HEK293T (cell line): ENCODE measurements around the gene MUC5B.

Experiments used
- CTCF ChIA-PET: fragments of 350-600 bp; formaldehyde crosslinking; extraction: SDS; loops from one replicate; lab custom pipeline; 2021; ENCODE audit warnings: antibody characterized with exemption, inconsistent platforms; lab: Yijun Ruan, JAX
- POLR2A ChIA-PET: fragments of 350-600 bp; formaldehyde crosslinking; extraction: SDS; loops from one replicate; lab custom pipeline; 2020; ENCODE audit warnings: antibody characterized with exemption, inconsistent platforms; lab: Yijun Ruan, JAX
- DNase-seq: peaks from one replicate; pipeline ENCODE4 v3.0.0; 2012; ENCODE audit warnings: mixed read lengths; ENCODE audit errors: extremely low spot score
- ARNT ChIP-seq: fragments of 450-650 bp; IDR thresholded peaks from 2 replicates; pipeline ENCODE4 v1.6.1; 2017; ENCODE audit warnings: mild to moderate bottlenecking
- BHLHE40 ChIP-seq: fragments of 450-650 bp; IDR thresholded peaks from 2 replicates; pipeline ENCODE4 v1.6.1; 2016; ENCODE audit warnings: mild to moderate bottlenecking, moderate library complexity, borderline replicate concordance
- CTBP1 ChIP-seq: fragments of 450-650 bp; IDR thresholded peaks from 2 replicates; pipeline ENCODE4 v1.6.1; 2016; ENCODE audit warnings: borderline replicate concordance
- ELF4 ChIP-seq: fragments of 450-650 bp; IDR thresholded peaks from 2 replicates; pipeline ENCODE4 v1.6.1; 2017; ENCODE audit warnings: antibody characterized with exemption
- FOXA1 ChIP-seq: fragments of 450-650 bp; IDR thresholded peaks from 2 replicates; pipeline ENCODE4 v1.6.1; 2016; ENCODE audit warnings: mild to moderate bottlenecking
- FOXK2 ChIP-seq: fragments of 450-650 bp; IDR thresholded peaks from 2 replicates; pipeline ENCODE4 v1.6.1; 2016; ENCODE audit warnings: mild to moderate bottlenecking
- FOXM1 ChIP-seq: fragments of 450-650 bp; IDR thresholded peaks from 2 replicates; pipeline ENCODE4 v1.6.1; 2017; ENCODE audit warnings: mild to moderate bottlenecking, borderline replicate concordance
- HDGF ChIP-seq: fragments of 450-650 bp; IDR thresholded peaks from 2 replicates; pipeline ENCODE4 v1.6.1; 2017; ENCODE audit warnings: antibody characterized with exemption, borderline replicate concordance
- L3MBTL2 ChIP-seq: fragments of 450-650 bp; conservative IDR thresholded peaks from 2 replicates; pipeline ENCODE4 v1.6.1; 2016; ENCODE audit warnings: mild to moderate bottlenecking
- LEF1 ChIP-seq: fragments of 450-650 bp; IDR thresholded peaks from 2 replicates; pipeline ENCODE4 v1.6.1; 2017; ENCODE audit warnings: mild to moderate bottlenecking, borderline replicate concordance
- NFRKB ChIP-seq: fragments of 450-650 bp; IDR thresholded peaks from 2 replicates; pipeline ENCODE4 v1.6.1; 2016; ENCODE audit warnings: mild to moderate bottlenecking, moderate library complexity
- SP1 ChIP-seq: fragments of 450-650 bp; IDR thresholded peaks from 2 replicates; pipeline ENCODE4 v1.6.1; 2017
- SUZ12 ChIP-seq: fragments of 450-650 bp; IDR thresholded peaks from 2 replicates; pipeline ENCODE4 v1.6.1; 2016; ENCODE audit warnings: mild to moderate bottlenecking
- TARDBP ChIP-seq: fragments of 450-650 bp; IDR thresholded peaks from 2 replicates; pipeline ENCODE4 v1.6.1; 2016
- ZNF384 ChIP-seq: fragments of 450-650 bp; IDR thresholded peaks from 2 replicates; pipeline ENCODE4 v1.6.1; 2016
- TF ChIP-seq, protein P1 (sequence below): fragments of 450-650 bp; IDR thresholded peaks from 2 replicates; pipeline ENCODE4 v1.6.1; 2016

The MUC5B gene

DNA sequence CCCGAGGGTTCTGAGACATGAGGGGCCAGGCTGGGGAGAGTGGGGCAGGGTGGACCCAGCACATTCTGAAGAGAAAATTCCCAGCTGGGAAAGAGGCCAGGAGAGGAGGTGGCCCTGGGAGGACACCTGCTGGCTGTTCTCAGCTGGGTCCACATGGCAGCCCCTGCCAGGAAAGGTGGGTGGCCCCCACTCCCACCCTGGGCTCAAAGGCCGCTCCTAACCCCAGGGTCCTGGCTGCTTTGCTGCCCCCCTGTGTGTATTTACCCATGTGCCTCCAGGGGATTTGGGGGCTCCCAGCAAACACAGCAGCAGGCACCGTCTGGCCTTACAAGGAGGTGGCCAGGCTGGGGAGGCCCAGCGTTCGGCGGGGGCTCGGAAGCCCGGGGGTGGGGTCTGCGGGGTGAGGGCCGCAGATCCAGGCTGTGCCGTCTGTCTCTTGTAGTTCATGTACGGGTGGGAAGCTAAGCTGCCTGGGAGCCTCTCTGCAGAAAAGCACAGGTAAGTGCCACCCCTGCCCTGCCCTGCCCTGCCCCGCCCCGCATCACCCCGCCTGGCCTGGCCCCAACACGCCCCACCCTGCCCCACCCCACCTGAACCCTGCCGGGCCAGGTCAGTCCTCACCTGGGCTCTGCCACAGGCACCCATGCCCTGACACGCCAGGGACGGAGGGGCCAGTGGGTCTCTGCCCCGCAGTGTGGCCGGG is 10.6 kb downstream of the MUC5B start:
- TF ChIP-seq BHLHE40, result no peak
- TF ChIP-seq ARNT, result no peak
- no peak for TF ChIP-seq CTBP1
- TF ChIP-seq NFRKB, result no peak
- TF ChIP-seq ELF4, result no peak
- no peak for TF ChIP-seq SUZ12
- no peak for TF ChIP-seq FOXK2
- ChIA-PET CTCF (no interaction called here), POLR2A (no interaction called here)
- no peak for DNase-seq

DNA sequence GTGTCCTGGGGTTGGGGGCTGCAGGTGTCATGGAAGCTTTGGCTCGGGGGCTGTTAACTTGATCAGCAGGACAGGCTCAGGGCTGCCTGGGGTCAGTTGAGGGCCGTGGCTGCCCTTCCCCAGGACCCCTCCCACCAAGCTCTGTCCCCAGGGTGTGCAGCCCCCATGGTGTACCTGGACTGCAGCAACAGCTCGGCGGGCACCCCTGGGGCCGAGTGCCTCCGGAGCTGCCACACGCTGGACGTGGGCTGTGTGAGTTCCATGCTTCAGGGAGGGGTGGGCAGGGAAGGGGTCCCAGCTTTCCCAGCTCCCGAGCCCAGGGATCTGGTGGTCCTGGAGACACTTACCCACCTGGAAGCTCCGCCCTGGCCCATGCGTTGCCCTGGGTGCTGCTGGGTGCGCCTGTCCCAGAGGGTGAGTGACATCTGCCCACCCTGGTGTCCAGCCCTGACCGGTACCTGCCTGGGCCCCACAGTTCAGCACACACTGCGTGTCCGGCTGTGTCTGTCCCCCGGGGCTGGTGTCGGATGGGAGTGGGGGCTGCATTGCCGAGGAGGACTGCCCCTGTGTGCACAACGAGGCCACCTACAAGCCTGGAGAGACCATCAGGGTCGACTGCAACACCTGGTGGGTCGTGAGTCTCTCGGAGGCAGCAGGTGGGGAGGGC is 11.3 kb downstream of the MUC5B start:
- no peak for TF ChIP-seq LEF1
- TF ChIP-seq CTBP1, result no peak
- TF ChIP-seq FOXK2, result no peak
- no peak for TF ChIP-seq ZNF384
- no peak for TF ChIP-seq SUZ12
- TF ChIP-seq SP1, result no peak
- no peak for TF ChIP-seq ARNT
- TF ChIP-seq FOXM1, result no peak
- no peak for TF ChIP-seq ELF4
- TF ChIP-seq FOXA1, result no peak
- TF ChIP-seq NFRKB, result no peak
- TF ChIP-seq TARDBP, result no peak
- TF ChIP-seq L3MBTL2, result no peak
- no peak for TF ChIP-seq BHLHE40
- TF ChIP-seq, protein P1, sequence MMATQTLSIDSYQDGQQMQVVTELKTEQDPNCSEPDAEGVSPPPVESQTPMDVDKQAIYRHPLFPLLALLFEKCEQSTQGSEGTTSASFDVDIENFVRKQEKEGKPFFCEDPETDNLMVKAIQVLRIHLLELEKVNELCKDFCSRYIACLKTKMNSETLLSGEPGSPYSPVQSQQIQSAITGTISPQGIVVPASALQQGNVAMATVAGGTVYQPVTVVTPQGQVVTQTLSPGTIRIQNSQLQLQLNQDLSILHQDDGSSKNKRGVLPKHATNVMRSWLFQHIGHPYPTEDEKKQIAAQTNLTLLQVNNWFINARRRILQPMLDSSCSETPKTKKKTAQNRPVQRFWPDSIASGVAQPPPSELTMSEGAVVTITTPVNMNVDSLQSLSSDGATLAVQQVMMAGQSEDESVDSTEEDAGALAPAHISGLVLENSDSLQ, result no peak
- no peak for TF ChIP-seq HDGF
- no peak for DNase-seq
- CTCF ChIA-PET, result no interaction called here
- POLR2A ChIA-PET, result no interaction called here

DNA sequence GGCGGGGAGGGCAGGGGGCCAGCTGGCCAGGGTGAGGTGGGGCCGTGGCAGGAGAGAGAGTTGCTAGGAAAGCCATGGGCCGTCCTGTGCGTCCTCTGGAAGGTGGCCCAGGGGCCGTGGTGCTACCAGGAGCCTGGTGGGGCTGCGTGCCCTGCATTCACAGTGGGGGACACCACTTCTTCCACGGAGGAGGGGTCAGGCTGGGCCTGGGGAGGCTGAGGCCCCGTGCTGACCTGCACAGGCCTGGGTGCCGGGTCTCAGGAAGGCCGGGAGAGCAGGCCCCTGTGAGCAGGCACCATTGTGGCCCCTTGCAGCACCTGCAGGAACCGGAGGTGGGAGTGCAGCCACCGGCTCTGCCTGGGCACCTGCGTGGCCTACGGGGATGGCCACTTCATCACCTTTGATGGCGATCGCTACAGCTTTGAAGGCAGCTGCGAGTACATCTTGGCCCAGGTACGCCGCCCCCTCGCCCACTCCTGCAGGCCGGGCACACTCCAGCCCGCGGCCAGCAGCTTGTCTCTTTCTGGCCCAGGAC is 12.0 kb downstream of the MUC5B start:
- POLR2A ChIA-PET, result no interaction called here
- CTCF ChIA-PET, result interaction anchor here (0.6 kb wide), 1 partner anchor 120 kb away, joined by 3 read pairs; no protein-coding TSS in a partner anchor
- DNase-seq, result no peak

DNA sequence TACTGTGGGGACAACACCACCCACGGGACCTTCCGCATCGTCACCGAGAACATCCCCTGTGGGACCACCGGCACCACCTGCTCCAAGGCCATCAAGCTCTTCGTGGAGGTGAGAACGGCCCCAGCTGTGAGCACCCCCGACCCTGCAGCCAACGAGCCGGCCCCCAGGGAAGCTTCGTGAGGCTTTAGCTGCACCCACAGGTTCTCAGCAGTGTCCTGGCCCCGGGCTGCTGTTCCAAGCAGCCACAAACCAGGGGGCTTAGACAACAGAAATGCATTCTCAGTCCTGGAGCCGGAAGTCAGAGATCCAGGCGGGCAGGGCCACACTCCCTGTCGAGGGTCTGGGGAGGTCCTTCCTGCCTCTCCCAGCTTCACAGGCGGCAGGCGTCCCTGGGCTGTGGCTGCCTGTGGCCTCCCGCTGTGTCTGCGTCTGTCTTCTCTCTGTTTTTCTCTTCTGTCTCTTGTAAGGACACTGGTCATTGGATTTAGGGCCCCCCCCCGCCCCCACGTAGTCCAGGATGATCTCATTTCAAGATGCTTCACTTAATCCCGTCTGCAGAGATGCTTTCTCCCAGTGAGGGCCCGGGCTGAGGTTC is 12.5 kb downstream of the MUC5B start:
- no peak for TF ChIP-seq ELF4
- no peak for TF ChIP-seq TARDBP
- no peak for TF ChIP-seq FOXK2
- ChIA-PET CTCF (interaction anchor here (0.6 kb wide), 1 partner anchor 121 kb away, joined by 3 read pairs; no protein-coding TSS in a partner anchor), POLR2A (no interaction called here)
- DNase-seq, result no peak

More for the DNA sequence above, 12.0 kb downstream of the MUC5B start:
- TF ChIP-seq ARNT, result no peak
- no peak for TF ChIP-seq TARDBP
- TF ChIP-seq, protein P1, result no peak
- TF ChIP-seq L3MBTL2, result no peak
- no peak for TF ChIP-seq HDGF

DNA sequence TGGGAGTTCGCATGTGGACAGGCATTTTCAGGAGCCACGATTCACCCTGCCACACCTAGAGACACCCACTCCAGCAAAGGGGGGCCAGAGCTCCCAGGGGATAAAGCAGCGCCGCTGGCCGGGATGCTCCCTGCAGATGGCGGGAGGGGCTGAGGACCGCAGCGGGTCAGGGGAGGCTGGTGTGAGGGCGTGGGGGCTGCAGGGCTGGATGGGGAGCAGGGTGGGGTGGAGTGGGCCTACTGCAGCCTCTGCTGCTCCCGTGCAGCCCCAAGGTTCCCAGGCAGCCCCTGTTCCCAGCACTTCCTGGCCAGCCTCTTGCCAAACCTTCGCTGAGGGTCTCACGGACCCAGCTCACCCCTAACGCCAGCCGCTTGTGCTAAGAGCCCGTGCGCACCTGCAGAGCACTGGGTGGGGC is 13.0 kb downstream of the MUC5B start:
- TF ChIP-seq FOXA1 (no peak), SP1 (no peak), ELF4 (no peak), ZNF384 (no peak), HDGF (no peak), SUZ12 (no peak), FOXK2 (no peak), LEF1 (no peak), TARDBP (no peak), NFRKB (no peak), BHLHE40 (no peak), L3MBTL2 (no peak), ARNT (no peak), FOXM1 (no peak), CTBP1 (no peak)
- TF ChIP-seq, protein P1, result no peak
- CTCF ChIA-PET, result no interaction called here
- no peak for DNase-seq
- POLR2A ChIA-PET, result no interaction called here

DNA sequence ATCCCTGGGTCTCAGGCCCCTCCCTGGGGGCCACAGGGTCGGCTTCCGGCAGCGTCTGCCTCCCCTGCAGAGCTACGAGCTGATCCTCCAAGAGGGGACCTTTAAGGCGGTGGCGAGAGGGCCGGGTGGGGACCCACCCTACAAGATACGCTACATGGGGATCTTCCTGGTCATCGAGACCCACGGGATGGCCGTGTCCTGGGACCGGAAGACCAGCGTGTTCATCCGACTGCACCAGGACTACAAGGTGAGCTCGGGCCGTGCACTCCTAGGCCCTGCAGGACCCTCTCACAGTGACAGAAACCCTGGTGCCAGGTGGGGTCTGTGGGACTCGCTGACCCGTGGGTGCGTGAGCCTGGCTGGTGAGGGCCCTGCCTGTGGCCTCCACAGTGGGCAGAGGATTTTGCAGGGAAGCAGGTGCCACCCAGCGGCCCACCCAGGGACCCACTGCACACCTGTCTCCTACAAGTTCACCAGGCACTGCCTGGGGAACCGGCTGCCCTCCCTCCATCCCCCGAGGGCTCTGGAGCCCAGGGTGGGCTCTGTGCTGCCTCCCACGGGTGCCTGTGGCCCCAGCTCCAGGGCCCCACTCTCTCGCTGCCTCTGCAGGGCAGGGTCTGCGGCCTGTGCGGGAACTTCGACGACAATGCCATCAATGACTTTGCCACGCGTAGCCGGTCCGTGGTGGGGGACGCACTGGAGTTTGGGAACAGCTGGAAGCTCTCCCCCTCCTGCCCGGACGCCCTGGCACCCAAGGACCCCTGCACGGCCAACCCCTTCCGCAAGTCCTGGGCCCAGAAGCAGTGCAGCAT is 13.7 kb downstream of the MUC5B start:
- POLR2A ChIA-PET, result no interaction called here
- CTCF ChIA-PET, result no interaction called here
- no peak for DNase-seq
- TF ChIP-seq HDGF, result no peak
- TF ChIP-seq, protein P1, result no peak
- no peak for TF ChIP-seq ZNF384
- no peak for TF ChIP-seq NFRKB
- no peak for TF ChIP-seq SP1
- TF ChIP-seq LEF1, result no peak
- no peak for TF ChIP-seq TARDBP
- no peak for TF ChIP-seq ARNT
- no peak for TF ChIP-seq FOXA1
- TF ChIP-seq ELF4, result no peak
- no peak for TF ChIP-seq FOXK2
- TF ChIP-seq SUZ12, result no peak
- no peak for TF ChIP-seq FOXM1
- no peak for TF ChIP-seq CTBP1
- TF ChIP-seq L3MBTL2, result no peak
